GM21360 (cell line): ENCODE data around the gene LRRC4B.

Experiments used
- ATAC-seq: cut with Tn5 transposase; IDR thresholded peaks from one replicate; pipeline ENCODE4 v1.9.1; 2021; ENCODE audit warnings: mild to moderate bottlenecking, moderate library complexity; ENCODE audit not compliant: unreplicated experiment

LRRC4B gene

GRCh38 chr19:50573741-50574461 is 5.7 kb upstream of the LRRC4B start:
- ATAC-seq: no peak

- no peak for ATAC-seq
These were observed 2.8 kb upstream of the LRRC4B start for GRCh38 chr19:50570997-50571396.

GRCh38 chr19:50569938-50570540 is 1.8 kb upstream of the LRRC4B start:
- no peak for ATAC-seq

- no peak for ATAC-seq
These were observed 778 bp upstream of the LRRC4B start for GRCh38 chr19:50568728-50569698.

- no peak for ATAC-seq
These were observed 988 bp downstream of the LRRC4B start for GRCh38 chr19:50567052-50567841.

- ATAC-seq: no peak
These were observed 2.0 kb downstream of the LRRC4B start for GRCh38 chr19:50565984-50566903.

GRCh38 chr19:50564229-50565105 is 3.8 kb downstream of the LRRC4B start:
- ATAC-seq: no peak

DNA sequence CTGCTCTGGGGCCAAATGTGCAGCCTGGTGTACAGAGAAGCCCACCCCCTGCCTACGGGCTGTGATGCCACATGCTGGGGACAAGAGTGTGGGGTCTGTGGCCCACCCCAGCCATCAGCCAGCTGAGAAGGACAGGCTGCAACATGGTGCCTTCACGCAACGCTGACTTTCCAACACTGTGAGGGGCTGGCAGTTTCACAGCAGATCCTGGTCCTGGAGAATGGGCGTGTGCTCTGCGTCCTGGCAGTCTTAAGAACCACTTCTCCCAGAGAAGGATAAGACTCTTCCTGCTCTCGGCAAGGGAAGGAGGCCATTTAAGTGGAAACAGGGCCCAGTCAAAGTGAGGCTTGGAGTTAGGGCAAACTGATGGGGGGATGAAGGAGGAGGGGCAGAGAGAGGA is 4.6 kb downstream of the LRRC4B start:
- ATAC-seq: no peak

GRCh38 chr19:50562996-50563395 is 5.2 kb downstream of the LRRC4B start:
- no peak for ATAC-seq

GRCh38 chr19:50562329-50562728 is 5.9 kb downstream of the LRRC4B start:
- no peak for ATAC-seq

- no peak for ATAC-seq
These were observed 8.6 kb downstream of the LRRC4B start for GRCh38 chr19:50559636-50560035.

DNA sequence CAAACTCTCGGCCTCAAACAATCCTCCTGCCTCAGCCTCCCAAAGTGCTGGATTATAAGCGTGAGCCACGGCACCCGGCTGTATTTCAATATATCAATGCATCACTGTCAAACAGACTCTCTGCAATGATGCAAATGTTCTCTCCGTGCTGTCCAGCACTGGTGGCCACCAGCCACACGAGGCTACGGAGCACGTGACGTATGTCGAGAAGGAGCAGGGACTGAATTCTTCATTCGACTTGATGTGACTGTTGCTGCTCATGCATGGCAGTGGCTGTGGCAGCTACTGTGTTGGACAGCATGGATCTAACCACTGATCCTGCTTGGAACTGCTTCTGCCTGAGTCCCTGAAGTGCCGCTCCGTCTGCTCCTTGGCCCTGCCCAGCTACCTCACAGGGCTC is 9.8 kb downstream of the LRRC4B start:
- no peak for ATAC-seq

GRCh38 chr19:50558039-50558438 is 10.2 kb downstream of the LRRC4B start:
- no peak for ATAC-seq

GRCh38 chr19:50557009-50557613 is 11.1 kb downstream of the LRRC4B start:
- ATAC-seq: no peak

DNA sequence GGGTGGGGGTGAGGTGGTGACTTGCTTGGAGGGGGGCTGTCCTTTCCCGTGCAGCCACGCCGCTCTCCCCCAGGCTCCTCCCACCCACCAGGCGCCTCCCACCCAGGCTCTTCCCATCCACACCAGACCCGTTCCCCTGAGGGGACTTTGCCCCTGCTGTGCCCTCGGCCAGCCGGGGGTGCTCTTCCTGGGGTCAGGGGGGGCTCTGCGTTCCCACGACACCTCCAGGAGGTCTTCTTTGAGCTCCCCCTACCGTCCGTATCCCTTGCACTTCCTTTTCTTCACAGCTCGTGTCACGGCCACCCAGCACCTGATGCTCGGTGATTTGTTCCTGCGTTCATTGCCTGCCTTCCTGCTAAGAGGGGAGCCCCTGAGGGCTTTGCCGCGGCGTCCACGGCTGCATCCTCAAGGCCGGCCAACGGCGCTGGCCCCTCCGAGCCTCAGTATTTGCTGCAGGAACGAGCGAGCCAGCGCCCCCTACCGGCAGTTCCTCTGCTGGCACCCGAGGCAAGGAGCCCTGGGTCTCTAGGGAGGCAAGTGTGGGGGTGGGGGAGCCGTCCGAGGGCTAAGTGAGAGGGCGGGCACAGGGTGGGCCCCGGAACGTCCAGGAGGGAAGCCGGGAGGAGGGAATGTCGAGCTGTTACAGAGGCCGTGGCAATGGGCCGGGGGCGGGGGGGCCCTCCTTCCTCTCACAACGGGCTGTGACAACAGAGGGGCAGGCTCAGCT is 11.8 kb downstream of the LRRC4B start:
- no peak for ATAC-seq

- ATAC-seq: no peak
These were observed 12.6 kb downstream of the LRRC4B start for GRCh38 chr19:50555450-50556281.

GRCh38 chr19:50555033-50555432 is 13.2 kb downstream of the LRRC4B start:
- ATAC-seq: no peak
